Fibroblast of lung (primary cell): ENCODE measurements around the gene ALS2CL. TPM values are rescaled to one million over a fixed set of nuclear protein-coding genes. Genes with fewer than 3 reads are reported as not detected.

Source experiments
- DNase-seq, 2 donors: peaks; one replicate each; pipeline versions ENCODE4 v3.0.0 to v3.0.0-alpha.2; 2010; ENCODE audit warnings: low read depth in 2 of 2
- H2AFZ ChIP-seq: 2 replicates; pipeline ENCODE4 v1.5.1; 2012; ENCODE audit warnings: low read length, control low read depth, inconsistent platforms
- H3K27ac ChIP-seq: 2 replicates; pipeline ENCODE4 v1.5.1; 2011; ENCODE audit warnings: low read length, control low read depth; ENCODE audit not compliant: insufficient read depth
- H3K27me3 ChIP-seq: 2 replicates; pipeline ENCODE4 v1.5.1; 2011; ENCODE audit warnings: mild to moderate bottlenecking, low read length; ENCODE audit not compliant: control insufficient read depth, insufficient read depth
- H3K36me3 ChIP-seq: 2 replicates; pipeline ENCODE4 v1.5.1; 2011; ENCODE audit warnings: low read length; ENCODE audit not compliant: control insufficient read depth, insufficient read depth
- H3K4me1 ChIP-seq: 2 replicates; pipeline ENCODE4 v1.5.1; 2011; ENCODE audit warnings: low read length; ENCODE audit not compliant: control insufficient read depth, insufficient read depth; ENCODE audit errors: extremely low read depth
- H3K4me2 ChIP-seq: 2 replicates; pipeline ENCODE4 v1.5.1; 2011; ENCODE audit warnings: low read length, control low read depth; ENCODE audit not compliant: insufficient read depth; ENCODE audit errors: extremely low read depth
- H3K4me3 ChIP-seq, 4 experiments: fragments of 200-600 bp in 1 of 4; sonication (generic) in 1 of 4; replicated peaks in 1 of 4; 2 replicates each; pipeline ENCODE4 v1.5.1; 2011 to 2016; ENCODE audit warnings: low read length in 4 of 4, low read depth in 3 of 4, mild to moderate bottlenecking in 3 of 4, control low read depth in 2 of 4, inconsistent platforms in 1 of 4, mixed read lengths in 1 of 4; ENCODE audit not compliant: insufficient read depth in 1 of 4; ENCODE audit errors: control extremely low read depth in 1 of 4
- H3K79me2 ChIP-seq: 2 replicates; pipeline ENCODE4 v1.5.1; 2012; ENCODE audit warnings: mild to moderate bottlenecking, low read length, inconsistent platforms; ENCODE audit not compliant: control insufficient read depth, insufficient read depth
- H3K9ac ChIP-seq: 2 replicates; pipeline ENCODE4 v1.5.1; 2011; ENCODE audit warnings: mild to moderate bottlenecking, low read length, control low read depth; ENCODE audit not compliant: insufficient read depth
- H3K9me3 ChIP-seq: 2 replicates; pipeline ENCODE4 v1.5.1; 2012; ENCODE audit warnings: low read depth, low read length; ENCODE audit not compliant: control insufficient read depth, insufficient read depth
- H4K20me1 ChIP-seq: 2 replicates; pipeline ENCODE4 v1.5.1; 2011; ENCODE audit warnings: low read length; ENCODE audit not compliant: control insufficient read depth, insufficient read depth; ENCODE audit errors: extremely low read depth
- EZH2 ChIP-seq: IDR thresholded peaks from 2 replicates; pipeline ENCODE4 v1.5.1; 2012; ENCODE audit warnings: low read length, control low read depth, mild to moderate bottlenecking; ENCODE audit errors: missing control alignments
- polyA plus RNA-seq, 2 donors: library from polyadenylated mRNA; depleted of rRNA in 1 of 2; stranded (reverse) in 1 of 2; unstranded in 1 of 2; fragments of >200 nt; gene quantifications; 2 replicates each; pipeline ENCODE4 v1.2.1, GENCODE V29; 2011 to 2012; ENCODE audit warnings: missing spikeins in 1 of 2
- total RNA-seq: library from RNA; depleted of rRNA; stranded (reverse); fragments of >200 nt; gene quantifications from 2 replicates; pipeline ENCODE4 v1.2.1, GENCODE V29; 2014
- TF ChIP-seq, protein P1 (sequence below), 2 donors: IDR thresholded peaks in 1 of 2; conservative IDR thresholded peaks in 1 of 2; 1 replicate in 1 of 2; 2 replicates in 1 of 2; pipeline ENCODE4 v1.5.1; 2011 to 2012; ENCODE audit warnings: low read length in 2 of 2, control low read depth in 1 of 2, inconsistent platforms in 1 of 2, low read depth in 1 of 2, mild to moderate bottlenecking in 1 of 2

ALS2CL gene
- total and polyA plus RNA-seq, 2 donors (not counting 1 experiment from before 2014, with no cell fraction given): 4.4 to 19.7 TPM

- Histone ChIP-seq H4K20me1 (no peaks in the 10 kb centered on the region), H3K9ac (no peak overlapping the region), H3K4me3 (no peak overlapping the region), H3K4me1 (no peaks in the 10 kb centered on the region), H3K79me2 (no peaks in the 10 kb centered on the region), H2AFZ (no peak overlapping the region), H3K36me3 (no peaks in the 10 kb centered on the region), H3K27ac (no peak overlapping the region), H3K27me3 (peaks cover 4% of the 10 kb centered on the region), H3K4me2 (no peak overlapping the region), H3K9me3 (no peaks in the 10 kb centered on the region)
- no peak for TF ChIP-seq EZH2
- TF ChIP-seq, protein P1, sequence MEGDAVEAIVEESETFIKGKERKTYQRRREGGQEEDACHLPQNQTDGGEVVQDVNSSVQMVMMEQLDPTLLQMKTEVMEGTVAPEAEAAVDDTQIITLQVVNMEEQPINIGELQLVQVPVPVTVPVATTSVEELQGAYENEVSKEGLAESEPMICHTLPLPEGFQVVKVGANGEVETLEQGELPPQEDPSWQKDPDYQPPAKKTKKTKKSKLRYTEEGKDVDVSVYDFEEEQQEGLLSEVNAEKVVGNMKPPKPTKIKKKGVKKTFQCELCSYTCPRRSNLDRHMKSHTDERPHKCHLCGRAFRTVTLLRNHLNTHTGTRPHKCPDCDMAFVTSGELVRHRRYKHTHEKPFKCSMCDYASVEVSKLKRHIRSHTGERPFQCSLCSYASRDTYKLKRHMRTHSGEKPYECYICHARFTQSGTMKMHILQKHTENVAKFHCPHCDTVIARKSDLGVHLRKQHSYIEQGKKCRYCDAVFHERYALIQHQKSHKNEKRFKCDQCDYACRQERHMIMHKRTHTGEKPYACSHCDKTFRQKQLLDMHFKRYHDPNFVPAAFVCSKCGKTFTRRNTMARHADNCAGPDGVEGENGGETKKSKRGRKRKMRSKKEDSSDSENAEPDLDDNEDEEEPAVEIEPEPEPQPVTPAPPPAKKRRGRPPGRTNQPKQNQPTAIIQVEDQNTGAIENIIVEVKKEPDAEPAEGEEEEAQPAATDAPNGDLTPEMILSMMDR (conservative IDR thresholded peaks at IDR 0.05 in 1 of 2, IDR thresholded peaks at IDR 0.05 in 1 of 2; ENCODE audit: low read depth in 1 of 2, low read length in 2 of 2): no peak
- no peak for DNase-seq
Measured at GRCh38 chr3:46707601-46708011, 14.1 kb upstream of the ALS2CL start.

GRCh38 chr3:46706771-46707582, 13.5 kb upstream of the ALS2CL start:
- H3K79me2 ChIP-seq: no peaks in the 10 kb centered on the region
- H4K20me1 ChIP-seq: no peaks in the 10 kb centered on the region
- TF ChIP-seq EZH2: no peak
- TF ChIP-seq, protein P1 (conservative IDR thresholded peaks at IDR 0.05 in 1 of 2, IDR thresholded peaks at IDR 0.05 in 1 of 2; ENCODE audit: low read depth in 1 of 2, low read length in 2 of 2): no peak
- H3K27ac ChIP-seq: no peak overlapping the region
- no peaks in the 10 kb centered on the region for H3K4me1 ChIP-seq
- no peak overlapping the region for H3K4me3 ChIP-seq
- peaks cover 8% of the 10 kb centered on the region for H3K27me3 ChIP-seq
- H3K9me3 ChIP-seq: no peaks in the 10 kb centered on the region
- no peak overlapping the region for H2AFZ ChIP-seq
- H3K9ac ChIP-seq: no peak overlapping the region
- DNase-seq: no peak
- no peak overlapping the region for H3K4me2 ChIP-seq
- H3K36me3 ChIP-seq: no peaks in the 10 kb centered on the region

GRCh38 chr3:46705751-46706552, 12.5 kb upstream of the ALS2CL start:
- Histone ChIP-seq H3K79me2 (no peaks in the 10 kb centered on the region), H3K27me3 (peaks cover 16% of the 10 kb centered on the region), H3K4me3 (no peak overlapping the region), H3K9ac (no peak overlapping the region), H3K9me3 (no peaks in the 10 kb centered on the region), H3K27ac (no peak overlapping the region), H2AFZ (no peak overlapping the region), H3K4me2 (no peak overlapping the region), H3K36me3 (no peaks in the 10 kb centered on the region), H4K20me1 (no peaks in the 10 kb centered on the region), H3K4me1 (no peaks in the 10 kb centered on the region)
- DNase-seq: peak; percentile 57 to 58
- TF ChIP-seq, protein P1 (conservative IDR thresholded peaks at IDR 0.05 in 1 of 2, IDR thresholded peaks at IDR 0.05 in 1 of 2; ENCODE audit: low read depth in 1 of 2, low read length in 2 of 2): peak in 1 of 2 donors; percentile 5
- no peak for TF ChIP-seq EZH2
